MM.1S (cell line): ENCODE measurements around the gene EIF2D.

Experiments
- DNase-seq: peaks from one replicate; pipeline ENCODE4 v3.0.0-alpha.2; 2015
- H2AFZ ChIP-seq: fragments of 300-600 bp; sonication (generic); 2 replicates; pipeline ENCODE4 v1.6.0; 2016; ENCODE audit warnings: antibody characterized with exemption, low read length
- H3F3A ChIP-seq: fragments of 300-600 bp; sonication (generic); 2 replicates; pipeline ENCODE4 v1.6.1; 2016; ENCODE audit warnings: mild to moderate bottlenecking, antibody characterized with exemption, low read length, moderate library complexity, mixed read lengths; ENCODE audit not compliant: insufficient read depth
- H3K27ac ChIP-seq: fragments of 300-600 bp; sonication (generic); 2 replicates; pipeline ENCODE4 v1.5.1; 2016; ENCODE audit warnings: mild to moderate bottlenecking, low read length
- H3K27me3 ChIP-seq: fragments of 300-600 bp; sonication (generic); replicated peaks from 2 replicates; pipeline ENCODE4 v1.6.0; 2016; ENCODE audit warnings: low read length; ENCODE audit not compliant: insufficient read depth
- H3K36me3 ChIP-seq: fragments of 300-600 bp; sonication (generic); replicated peaks from 2 replicates; pipeline ENCODE4 v1.6.1; 2016; ENCODE audit warnings: mild to moderate bottlenecking, low read length, mixed read lengths; ENCODE audit not compliant: insufficient read depth
- H3K4me1 ChIP-seq: fragments of 300-600 bp; sonication (generic); 2 replicates; pipeline ENCODE4 v1.6.1; 2016; ENCODE audit warnings: low read length, mixed read lengths
- H3K4me2 ChIP-seq: fragments of 300-600 bp; sonication (generic); 2 replicates; pipeline ENCODE4 v1.6.0; 2016; ENCODE audit warnings: low read depth, low read length
- H3K4me3 ChIP-seq: fragments of 300-600 bp; sonication (generic); 2 replicates; pipeline ENCODE4 v1.5.1; 2016; ENCODE audit warnings: low read length, mixed read lengths
- H3K79me2 ChIP-seq: fragments of 300-600 bp; sonication (generic); 2 replicates; pipeline ENCODE4 v1.6.1; 2016; ENCODE audit warnings: mixed run types, low read length, mixed read lengths
- H3K9ac ChIP-seq: fragments of 300-600 bp; sonication (generic); 2 replicates; pipeline ENCODE4 v1.6.1; 2016; ENCODE audit warnings: low read length, mixed read lengths
- H3K9me2 ChIP-seq: fragments of 300-600 bp; sonication (generic); replicated peaks from 2 replicates; pipeline ENCODE4 v1.6.1; 2016; ENCODE audit warnings: mild to moderate bottlenecking, low read length, mixed read lengths; ENCODE audit not compliant: insufficient read depth
- H3K9me3 ChIP-seq: fragments of 300-600 bp; sonication (generic); replicated peaks from 2 replicates; pipeline ENCODE4 v1.6.1; 2016; ENCODE audit warnings: mild to moderate bottlenecking, low read length, mixed read lengths; ENCODE audit not compliant: insufficient read depth
- H4K20me1 ChIP-seq: fragments of 300-600 bp; sonication (generic); 2 replicates; pipeline ENCODE4 v1.6.1; 2016; ENCODE audit warnings: mild to moderate bottlenecking, low read length, moderate library complexity, mixed read lengths; ENCODE audit not compliant: insufficient read depth
- CTCF ChIP-seq: fragments of 300-600 bp; sonication (generic); IDR thresholded peaks from 2 replicates; pipeline ENCODE4 v1.5.1; 2016; ENCODE audit warnings: antibody characterized with exemption, low read length, mixed read lengths
- EZH2 ChIP-seq: fragments of 300-600 bp; sonication (generic); optimal IDR thresholded peaks from 2 replicates; pipeline ENCODE3; 2017; ENCODE audit warnings: low read depth, mild to moderate bottlenecking, antibody characterized with exemption, low read length, mixed read lengths
- EZH2phosphoT487 ChIP-seq: fragments of 300-600 bp; sonication (generic); IDR thresholded peaks from 2 replicates; pipeline ENCODE4 v1.6.1; 2018; ENCODE audit warnings: antibody characterized with exemption, low read length

The EIF2D gene

GRCh38 chr1:206649261-206649921 lies 37.1 kb upstream of the EIF2D start:
- H3K4me2 ChIP-seq, result no peak overlapping the region
- H3K79me2 ChIP-seq, result no peaks in the 10 kb centered on the region
- TF ChIP-seq CTCF, result no peak
- no peak for TF ChIP-seq EZH2
- TF ChIP-seq EZH2phosphoT487, result no peak
- H3K9ac ChIP-seq, result no peak overlapping the region
- no peak for DNase-seq
- no peak overlapping the region for H3K27ac ChIP-seq
- H3K27me3 ChIP-seq, result no peaks in the 10 kb centered on the region
- no peaks in the 10 kb centered on the region for H3K36me3 ChIP-seq
- H3K9me2 ChIP-seq, result no peaks in the 10 kb centered on the region
- no peaks in the 10 kb centered on the region for H3F3A ChIP-seq
- H2AFZ ChIP-seq, result no peak overlapping the region
- H3K4me1 ChIP-seq, result 0 out of 2 replicates have a peak, but pooled peaks cover 6% of the 10 kb centered on the region
- no peaks in the 10 kb centered on the region for H3K9me3 ChIP-seq
- no peak overlapping the region for H3K4me3 ChIP-seq
- no peaks in the 10 kb centered on the region for H4K20me1 ChIP-seq

GRCh38 chr1:206647224-206647623 lies 35.0 kb upstream of the EIF2D start:
- Histone ChIP-seq H3K9ac (no peak overlapping the region), H3F3A (no peaks in the 10 kb centered on the region), H3K27me3 (no peaks in the 10 kb centered on the region), H3K9me3 (no peaks in the 10 kb centered on the region), H3K4me1 (0 out of 2 replicates have a peak, but pooled peaks cover 6% of the 10 kb centered on the region), H2AFZ (no peak overlapping the region), H4K20me1 (no peaks in the 10 kb centered on the region), H3K9me2 (no peaks in the 10 kb centered on the region), H3K4me3 (no peak overlapping the region), H3K27ac (no peak overlapping the region), H3K79me2 (no peaks in the 10 kb centered on the region), H3K36me3 (no peaks in the 10 kb centered on the region), H3K4me2 (no peak overlapping the region)
- TF ChIP-seq EZH2phosphoT487 (no peak), CTCF (no peak), EZH2 (no peak)
- no peak for DNase-seq

GRCh38 chr1:206646504-206646903 lies 34.2 kb upstream of the EIF2D start:
- Histone ChIP-seq H3K79me2 (no peaks in the 10 kb centered on the region), H4K20me1 (no peaks in the 10 kb centered on the region), H3K27me3 (no peaks in the 10 kb centered on the region), H3K4me2 (no peak overlapping the region), H3K4me3 (no peak overlapping the region), H3F3A (no peaks in the 10 kb centered on the region), H3K27ac (no peak overlapping the region), H2AFZ (no peak overlapping the region), H3K9me2 (no peaks in the 10 kb centered on the region), H3K36me3 (no peaks in the 10 kb centered on the region), H3K4me1 (0 out of 2 replicates have a peak, but pooled peaks cover 6% of the 10 kb centered on the region), H3K9ac (no peak overlapping the region), H3K9me3 (no peaks in the 10 kb centered on the region)
- DNase-seq, result no peak
- no peak for TF ChIP-seq EZH2
- TF ChIP-seq EZH2phosphoT487, result no peak
- no peak for TF ChIP-seq CTCF
